GM10266 (cell line): ENCODE measurements around the gene SETDB1.
"Not testable (repeated sequence)": the region's sequence is repeated elsewhere in the genome, so short reads cannot be mapped to it uniquely, and the experiment has no call there.

ENCODE experiments used
- DNase-seq: peaks from one replicate; pipeline ENCODE4 v3.0.0; 2012; ENCODE audit errors: extremely low spot score
- TF ChIP-seq, protein P1 (sequence below): IDR thresholded peaks from 2 replicates; pipeline ENCODE4 v1.5.1; 2012; ENCODE audit warnings: mild to moderate bottlenecking, low read depth; ENCODE audit not compliant: control insufficient read depth, insufficient read depth; ENCODE audit errors: missing control alignments

The SETDB1 gene

GRCh38 chr1:150926097-150926741 is at the start of gene SETDB1:
Gene SETDB1, plus strand, starts transcription at chr1:150926363. Its CDS starts 1,352 bp downstream, at chr1:150927715.
- peak; percentile 86 for DNase-seq
- TF ChIP-seq, protein P1, sequence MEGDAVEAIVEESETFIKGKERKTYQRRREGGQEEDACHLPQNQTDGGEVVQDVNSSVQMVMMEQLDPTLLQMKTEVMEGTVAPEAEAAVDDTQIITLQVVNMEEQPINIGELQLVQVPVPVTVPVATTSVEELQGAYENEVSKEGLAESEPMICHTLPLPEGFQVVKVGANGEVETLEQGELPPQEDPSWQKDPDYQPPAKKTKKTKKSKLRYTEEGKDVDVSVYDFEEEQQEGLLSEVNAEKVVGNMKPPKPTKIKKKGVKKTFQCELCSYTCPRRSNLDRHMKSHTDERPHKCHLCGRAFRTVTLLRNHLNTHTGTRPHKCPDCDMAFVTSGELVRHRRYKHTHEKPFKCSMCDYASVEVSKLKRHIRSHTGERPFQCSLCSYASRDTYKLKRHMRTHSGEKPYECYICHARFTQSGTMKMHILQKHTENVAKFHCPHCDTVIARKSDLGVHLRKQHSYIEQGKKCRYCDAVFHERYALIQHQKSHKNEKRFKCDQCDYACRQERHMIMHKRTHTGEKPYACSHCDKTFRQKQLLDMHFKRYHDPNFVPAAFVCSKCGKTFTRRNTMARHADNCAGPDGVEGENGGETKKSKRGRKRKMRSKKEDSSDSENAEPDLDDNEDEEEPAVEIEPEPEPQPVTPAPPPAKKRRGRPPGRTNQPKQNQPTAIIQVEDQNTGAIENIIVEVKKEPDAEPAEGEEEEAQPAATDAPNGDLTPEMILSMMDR = no peak

DNA sequence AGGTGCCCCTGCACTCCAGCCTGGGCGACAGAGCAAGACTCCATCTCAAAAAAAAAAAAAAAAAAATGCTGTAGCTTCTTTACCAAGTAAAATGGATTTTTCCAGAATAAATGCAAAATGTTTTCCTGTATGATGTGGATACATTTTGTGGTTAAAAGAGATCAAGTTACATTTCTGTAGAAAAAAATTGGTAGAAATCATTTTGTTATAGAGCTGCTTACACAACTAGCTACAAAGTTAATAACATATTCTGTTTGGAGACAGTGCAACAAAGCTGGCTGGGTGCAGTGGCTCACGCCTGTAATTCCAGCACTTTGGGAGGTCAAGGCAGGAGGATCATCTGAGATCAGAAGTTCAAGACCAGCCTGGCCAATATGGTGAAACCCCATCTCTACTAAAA is 47.2 kb upstream of the SETDB1 start:
- not testable (repeated sequence) for DNase-seq

DNA sequence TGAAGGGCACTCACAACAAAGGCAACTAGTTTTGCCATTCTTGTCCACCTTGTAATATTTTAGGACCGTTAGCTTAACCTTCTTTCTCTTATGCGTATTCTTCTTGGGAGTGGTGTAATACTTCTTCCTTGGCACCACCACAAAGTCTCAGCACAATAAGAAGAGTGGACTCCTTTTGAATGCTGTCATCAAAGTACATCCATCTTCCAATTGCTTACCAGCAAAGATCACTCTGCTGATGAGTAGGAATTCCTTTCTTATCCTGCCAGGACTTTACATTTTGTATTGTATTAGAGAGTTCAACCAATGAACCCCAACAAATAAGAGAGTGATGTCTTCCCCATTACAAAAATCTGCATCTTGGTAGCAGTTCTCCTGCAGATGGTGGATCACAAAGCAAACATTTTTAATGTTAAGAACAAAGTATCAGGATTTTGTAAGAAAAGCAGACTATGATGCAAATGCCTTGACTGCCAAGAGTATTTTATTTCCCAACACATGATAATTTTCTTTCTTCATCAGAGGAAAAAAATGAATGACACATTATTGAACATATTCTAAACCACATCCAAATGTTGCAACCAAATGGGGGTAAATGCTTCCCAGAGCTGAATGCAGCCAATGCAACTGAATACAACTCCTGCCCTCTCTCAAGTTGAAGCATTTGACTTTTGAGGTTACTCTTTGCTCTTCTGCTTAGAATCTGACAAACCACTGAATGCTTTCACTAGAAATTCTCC is 44.7 kb upstream of the SETDB1 start:
- TF ChIP-seq, protein P1 = no peak
- no peak for DNase-seq

DNA sequence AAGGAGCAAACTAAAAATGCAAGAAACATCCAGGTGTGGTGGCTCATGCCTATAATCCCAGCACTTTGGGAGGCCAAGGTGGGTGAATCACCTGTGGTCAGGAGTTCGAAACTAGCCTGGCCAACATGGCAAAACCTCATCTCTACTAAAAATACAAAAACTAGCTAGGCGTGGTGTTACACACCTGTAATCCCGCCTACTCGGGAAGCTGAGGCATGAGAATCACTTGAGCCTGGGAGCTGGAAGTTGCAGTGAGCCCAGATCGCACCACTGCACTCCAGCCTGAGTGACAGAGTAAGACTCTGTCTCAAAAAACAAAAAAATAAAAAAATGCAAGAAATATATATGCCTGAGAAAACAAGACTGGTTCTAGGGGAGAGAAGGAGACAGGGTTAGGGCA is 43.0 kb upstream of the SETDB1 start:
- DNase-seq = not testable (repeated sequence)

DNA sequence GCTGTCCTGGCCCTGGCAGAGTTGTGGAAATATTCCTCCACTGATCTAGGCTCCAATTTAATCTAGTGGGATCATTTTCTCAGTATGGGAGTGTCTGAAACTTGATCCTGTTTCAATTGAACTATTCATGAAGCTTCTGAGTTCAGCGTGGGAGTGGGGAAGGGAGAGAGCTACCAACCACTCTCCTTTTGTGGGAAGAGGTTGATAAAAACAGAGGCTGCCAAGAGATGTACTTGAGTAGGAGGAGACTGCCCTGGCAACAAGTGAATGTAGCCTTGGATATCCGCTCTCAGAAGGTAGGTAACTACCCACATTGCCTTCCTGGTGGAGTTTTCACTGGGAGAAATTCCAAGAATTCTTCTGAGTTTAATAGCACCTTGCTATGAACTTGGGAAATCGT is 39.1 kb upstream of the SETDB1 start, which contains the start of gene CTXND2:
Gene CTXND2 (plus strand): TSS at position 119 of the 400 bp plus-strand sequence. CDS start 25,179 bp downstream, outside the sequence.
- no peak for DNase-seq
- TF ChIP-seq, protein P1 = no peak

GRCh38 chr1:150888727-150889126 is 37.4 kb upstream of the SETDB1 start:
- DNase-seq = no peak
- TF ChIP-seq, protein P1 = no peak

DNA sequence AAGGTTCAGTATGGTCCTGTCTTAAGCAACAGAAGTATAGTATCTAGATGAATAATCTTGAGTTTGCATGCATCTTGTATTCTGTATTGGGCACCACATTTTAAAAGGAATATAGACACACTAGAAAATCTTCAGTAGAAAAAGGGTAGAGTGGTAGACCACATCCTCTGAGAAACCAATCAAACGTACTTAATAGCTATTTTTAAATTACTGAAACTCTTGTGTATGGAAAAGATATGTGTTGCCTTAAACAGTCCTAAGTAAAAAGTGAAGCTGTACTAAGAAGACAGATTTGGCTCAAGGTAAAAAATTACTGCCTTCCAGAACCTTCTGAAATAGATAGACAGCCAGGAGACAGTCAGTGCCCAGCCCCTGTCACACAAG is 36.1 kb upstream of the SETDB1 start:
- DNase-seq = peak; percentile 22
- TF ChIP-seq, protein P1 = no peak

- TF ChIP-seq, protein P1 = no peak
- DNase-seq = no peak
Measured at GRCh38 chr1:150893336-150893913, 32.7 kb upstream of the SETDB1 start.
